HG02943 (cell line): ENCODE measurements around the gene C10orf90.
"Not testable (repeated sequence)": the region's sequence is repeated elsewhere in the genome, so short reads cannot be mapped to it uniquely, and the experiment has no call there.

Experiments
- ATAC-seq: cut with Tn5 transposase; IDR thresholded peaks from one replicate; pipeline ENCODE4 v1.9.1; 2021; ENCODE audit warnings: mild to moderate bottlenecking, low read depth, moderate library complexity; ENCODE audit not compliant: unreplicated experiment

C10orf90 gene

GRCh38 chr10:126561921-126562680 lies 108.4 kb downstream of the C10orf90 start:
- ATAC-seq = no peak

- ATAC-seq = no peak
These were observed 109.1 kb downstream of the C10orf90 start for GRCh38 chr10:126561294-126561920.

- ATAC-seq = no peak
These were observed 111.6 kb downstream of the C10orf90 start for GRCh38 chr10:126558881-126559280.

- no peak for ATAC-seq
These were observed 119.3 kb downstream of the C10orf90 start for GRCh38 chr10:126551202-126551601.

- ATAC-seq = not testable (repeated sequence)
These were observed 119.9 kb downstream of the C10orf90 start for GRCh38 chr10:126550586-126550985.

- ATAC-seq = no peak
These were observed 121.1 kb downstream of the C10orf90 start for GRCh38 chr10:126549344-126549743.

- ATAC-seq = no peak
These were observed 125.9 kb downstream of the C10orf90 start for GRCh38 chr10:126544565-126544964.

GRCh38 chr10:126538439-126539135 lies 131.9 kb downstream of the C10orf90 start:
- ATAC-seq = no peak

GRCh38 chr10:126536656-126537055 lies 133.8 kb downstream of the C10orf90 start:
- ATAC-seq = no peak

- ATAC-seq = no peak
These were observed 134.3 kb downstream of the C10orf90 start for GRCh38 chr10:126536148-126536547.

GRCh38 chr10:126533644-126534043 lies 136.8 kb downstream of the C10orf90 start:
- no peak for ATAC-seq

GRCh38 chr10:126528315-126528835 lies 142.1 kb downstream of the C10orf90 start:
- no peak for ATAC-seq

GRCh38 chr10:126527645-126528314 lies 142.7 kb downstream of the C10orf90 start:
- no peak for ATAC-seq

GRCh38 chr10:126525326-126525725 lies 145.2 kb downstream of the C10orf90 start:
- no peak for ATAC-seq

- no peak for ATAC-seq
These were observed 146.0 kb downstream of the C10orf90 start for GRCh38 chr10:126524526-126524925.

GRCh38 chr10:126523071-126523470 lies 147.4 kb downstream of the C10orf90 start:
- no peak for ATAC-seq

GRCh38 chr10:126521399-126521798 lies 149.1 kb downstream of the C10orf90 start:
- ATAC-seq = no peak

- no peak for ATAC-seq
These were observed 149.7 kb downstream of the C10orf90 start for GRCh38 chr10:126520751-126521317.

GRCh38 chr10:126519992-126520391 lies 150.5 kb downstream of the C10orf90 start:
- no peak for ATAC-seq

- no peak for ATAC-seq
These were observed 151.3 kb downstream of the C10orf90 start for GRCh38 chr10:126519185-126519584.
